Measurements from ENCODE around the gene EEFSEC. TPM values are rescaled to one million over a fixed set of nuclear protein-coding genes. Genes with fewer than 3 reads are reported as not detected.

EEFSEC gene
- total and polyA plus RNA-seq, 2 experiments from 2014 or later, result 10.1 to 16.2 TPM

DNA sequence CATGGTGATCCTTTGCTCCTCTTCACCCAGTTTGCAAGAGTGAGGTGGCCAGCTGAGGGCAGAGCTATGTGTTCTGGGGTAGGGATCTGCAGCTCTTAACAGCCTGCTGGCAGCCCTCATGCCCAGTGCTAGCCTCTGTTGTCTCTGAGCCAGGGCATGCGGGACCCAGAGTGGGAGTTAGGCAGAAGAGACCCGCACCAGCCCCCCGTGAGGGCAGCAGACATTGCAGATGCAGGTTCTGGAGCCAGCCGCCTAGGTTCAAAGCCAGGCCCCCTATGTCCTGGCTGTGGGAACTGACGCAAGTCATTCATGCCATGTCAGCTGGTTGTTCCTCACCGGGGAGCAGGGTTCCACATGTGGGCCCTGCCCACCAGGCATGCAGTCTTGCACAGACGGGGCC lies 238.7 kb downstream of the EEFSEC start (continued):
- TF ChIP-seq, protein P1, sequence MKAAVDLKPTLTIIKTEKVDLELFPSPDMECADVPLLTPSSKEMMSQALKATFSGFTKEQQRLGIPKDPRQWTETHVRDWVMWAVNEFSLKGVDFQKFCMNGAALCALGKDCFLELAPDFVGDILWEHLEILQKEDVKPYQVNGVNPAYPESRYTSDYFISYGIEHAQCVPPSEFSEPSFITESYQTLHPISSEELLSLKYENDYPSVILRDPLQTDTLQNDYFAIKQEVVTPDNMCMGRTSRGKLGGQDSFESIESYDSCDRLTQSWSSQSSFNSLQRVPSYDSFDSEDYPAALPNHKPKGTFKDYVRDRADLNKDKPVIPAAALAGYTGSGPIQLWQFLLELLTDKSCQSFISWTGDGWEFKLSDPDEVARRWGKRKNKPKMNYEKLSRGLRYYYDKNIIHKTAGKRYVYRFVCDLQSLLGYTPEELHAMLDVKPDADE (IDR thresholded peaks at IDR 0.05), result no peak

DNA sequence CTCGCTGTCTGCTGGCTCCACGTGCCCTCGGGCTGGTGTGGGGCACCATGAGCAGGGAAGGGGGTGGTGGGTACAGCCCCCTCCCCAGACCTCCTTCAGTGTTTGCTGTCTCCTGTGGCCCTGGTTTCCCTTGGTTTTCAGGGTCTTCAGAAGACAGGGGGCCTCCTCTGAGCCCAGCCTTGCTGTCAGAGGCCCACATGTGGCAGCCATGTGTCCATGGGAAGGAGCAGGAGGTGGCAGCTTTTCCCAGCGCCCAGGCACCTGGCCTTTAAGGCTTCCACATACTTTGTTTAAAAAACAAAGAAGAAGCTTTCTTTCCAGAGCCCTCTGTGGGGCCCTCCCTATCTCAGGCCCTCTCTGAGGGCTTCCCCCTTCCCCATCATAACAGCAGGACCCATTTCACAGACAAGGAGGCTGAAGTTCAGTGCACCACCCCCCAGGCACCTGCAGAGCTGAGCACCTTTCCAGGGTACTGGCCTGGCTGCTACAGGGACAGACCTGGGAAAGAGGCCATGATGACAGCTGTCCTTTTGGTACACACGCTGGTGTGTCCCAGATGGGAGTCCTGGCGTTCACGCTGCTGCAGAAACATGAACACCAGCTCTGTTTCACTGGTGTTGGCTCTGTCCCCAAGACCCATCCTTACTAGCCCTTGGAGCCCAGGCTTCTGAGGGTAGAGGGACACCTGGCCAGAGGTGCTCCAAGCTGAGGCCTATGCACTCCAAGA lies 239.7 kb downstream of the EEFSEC start:
- no peaks in the 10 kb centered on the region; the same call in 2 of the 3 replicates for H3K9me3 Mint-ChIP-seq
- H3K4me1 ChIP-seq (ENCODE audit: insufficient read depth), result no peaks in the 10 kb centered on the region
- no peak for ATAC-seq
- H3K4me3 Mint-ChIP-seq, result no peak overlapping the region
- no peak overlapping the region for H3K4me2 ChIP-seq
- H3K4me1 Mint-ChIP-seq, result peaks cover 7% of the 10 kb centered on the region; the same call in 2 of the 3 replicates
- no peaks in the 10 kb centered on the region for H4K20me1 ChIP-seq (replicated peaks; ENCODE audit: insufficient read depth)
- no peak overlapping the region for H3K27ac ChIP-seq (ENCODE audit: low read depth)
- no peak overlapping the region for H3K4me3 ChIP-seq
- no peak overlapping the region for H3K27ac Mint-ChIP-seq
- H3K27me3 ChIP-seq (ENCODE audit: insufficient read depth), result no peaks in the 10 kb centered on the region
- H3K36me3 ChIP-seq (ENCODE audit: insufficient read depth), result no peaks in the 10 kb centered on the region
- H3F3A ChIP-seq (replicated peaks; ENCODE audit: low read depth), result no peaks in the 10 kb centered on the region
- no peaks in the 10 kb centered on the region for H3K79me2 ChIP-seq (replicated peaks; ENCODE audit: insufficient read depth)
- no peak for DNase-seq (ENCODE audit: low spot score)
- no peak overlapping the region for H2AFZ ChIP-seq
- peaks cover 3% of the 10 kb centered on the region for H3K27me3 Mint-ChIP-seq (ENCODE audit: insufficient read depth, low read depth, poor library complexity)
- no peaks in the 10 kb centered on the region for H3K9me2 ChIP-seq (ENCODE audit: insufficient read depth)
- no peaks in the 10 kb centered on the region for H3K36me3 Mint-ChIP-seq (ENCODE audit: low read depth)
- TF ChIP-seq, protein P2, sequence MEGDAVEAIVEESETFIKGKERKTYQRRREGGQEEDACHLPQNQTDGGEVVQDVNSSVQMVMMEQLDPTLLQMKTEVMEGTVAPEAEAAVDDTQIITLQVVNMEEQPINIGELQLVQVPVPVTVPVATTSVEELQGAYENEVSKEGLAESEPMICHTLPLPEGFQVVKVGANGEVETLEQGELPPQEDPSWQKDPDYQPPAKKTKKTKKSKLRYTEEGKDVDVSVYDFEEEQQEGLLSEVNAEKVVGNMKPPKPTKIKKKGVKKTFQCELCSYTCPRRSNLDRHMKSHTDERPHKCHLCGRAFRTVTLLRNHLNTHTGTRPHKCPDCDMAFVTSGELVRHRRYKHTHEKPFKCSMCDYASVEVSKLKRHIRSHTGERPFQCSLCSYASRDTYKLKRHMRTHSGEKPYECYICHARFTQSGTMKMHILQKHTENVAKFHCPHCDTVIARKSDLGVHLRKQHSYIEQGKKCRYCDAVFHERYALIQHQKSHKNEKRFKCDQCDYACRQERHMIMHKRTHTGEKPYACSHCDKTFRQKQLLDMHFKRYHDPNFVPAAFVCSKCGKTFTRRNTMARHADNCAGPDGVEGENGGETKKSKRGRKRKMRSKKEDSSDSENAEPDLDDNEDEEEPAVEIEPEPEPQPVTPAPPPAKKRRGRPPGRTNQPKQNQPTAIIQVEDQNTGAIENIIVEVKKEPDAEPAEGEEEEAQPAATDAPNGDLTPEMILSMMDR (conservative IDR thresholded peaks at IDR 0.05; ENCODE audit: low read depth in 2 of 2), result no peak
- TF ChIP-seq, protein P3, sequence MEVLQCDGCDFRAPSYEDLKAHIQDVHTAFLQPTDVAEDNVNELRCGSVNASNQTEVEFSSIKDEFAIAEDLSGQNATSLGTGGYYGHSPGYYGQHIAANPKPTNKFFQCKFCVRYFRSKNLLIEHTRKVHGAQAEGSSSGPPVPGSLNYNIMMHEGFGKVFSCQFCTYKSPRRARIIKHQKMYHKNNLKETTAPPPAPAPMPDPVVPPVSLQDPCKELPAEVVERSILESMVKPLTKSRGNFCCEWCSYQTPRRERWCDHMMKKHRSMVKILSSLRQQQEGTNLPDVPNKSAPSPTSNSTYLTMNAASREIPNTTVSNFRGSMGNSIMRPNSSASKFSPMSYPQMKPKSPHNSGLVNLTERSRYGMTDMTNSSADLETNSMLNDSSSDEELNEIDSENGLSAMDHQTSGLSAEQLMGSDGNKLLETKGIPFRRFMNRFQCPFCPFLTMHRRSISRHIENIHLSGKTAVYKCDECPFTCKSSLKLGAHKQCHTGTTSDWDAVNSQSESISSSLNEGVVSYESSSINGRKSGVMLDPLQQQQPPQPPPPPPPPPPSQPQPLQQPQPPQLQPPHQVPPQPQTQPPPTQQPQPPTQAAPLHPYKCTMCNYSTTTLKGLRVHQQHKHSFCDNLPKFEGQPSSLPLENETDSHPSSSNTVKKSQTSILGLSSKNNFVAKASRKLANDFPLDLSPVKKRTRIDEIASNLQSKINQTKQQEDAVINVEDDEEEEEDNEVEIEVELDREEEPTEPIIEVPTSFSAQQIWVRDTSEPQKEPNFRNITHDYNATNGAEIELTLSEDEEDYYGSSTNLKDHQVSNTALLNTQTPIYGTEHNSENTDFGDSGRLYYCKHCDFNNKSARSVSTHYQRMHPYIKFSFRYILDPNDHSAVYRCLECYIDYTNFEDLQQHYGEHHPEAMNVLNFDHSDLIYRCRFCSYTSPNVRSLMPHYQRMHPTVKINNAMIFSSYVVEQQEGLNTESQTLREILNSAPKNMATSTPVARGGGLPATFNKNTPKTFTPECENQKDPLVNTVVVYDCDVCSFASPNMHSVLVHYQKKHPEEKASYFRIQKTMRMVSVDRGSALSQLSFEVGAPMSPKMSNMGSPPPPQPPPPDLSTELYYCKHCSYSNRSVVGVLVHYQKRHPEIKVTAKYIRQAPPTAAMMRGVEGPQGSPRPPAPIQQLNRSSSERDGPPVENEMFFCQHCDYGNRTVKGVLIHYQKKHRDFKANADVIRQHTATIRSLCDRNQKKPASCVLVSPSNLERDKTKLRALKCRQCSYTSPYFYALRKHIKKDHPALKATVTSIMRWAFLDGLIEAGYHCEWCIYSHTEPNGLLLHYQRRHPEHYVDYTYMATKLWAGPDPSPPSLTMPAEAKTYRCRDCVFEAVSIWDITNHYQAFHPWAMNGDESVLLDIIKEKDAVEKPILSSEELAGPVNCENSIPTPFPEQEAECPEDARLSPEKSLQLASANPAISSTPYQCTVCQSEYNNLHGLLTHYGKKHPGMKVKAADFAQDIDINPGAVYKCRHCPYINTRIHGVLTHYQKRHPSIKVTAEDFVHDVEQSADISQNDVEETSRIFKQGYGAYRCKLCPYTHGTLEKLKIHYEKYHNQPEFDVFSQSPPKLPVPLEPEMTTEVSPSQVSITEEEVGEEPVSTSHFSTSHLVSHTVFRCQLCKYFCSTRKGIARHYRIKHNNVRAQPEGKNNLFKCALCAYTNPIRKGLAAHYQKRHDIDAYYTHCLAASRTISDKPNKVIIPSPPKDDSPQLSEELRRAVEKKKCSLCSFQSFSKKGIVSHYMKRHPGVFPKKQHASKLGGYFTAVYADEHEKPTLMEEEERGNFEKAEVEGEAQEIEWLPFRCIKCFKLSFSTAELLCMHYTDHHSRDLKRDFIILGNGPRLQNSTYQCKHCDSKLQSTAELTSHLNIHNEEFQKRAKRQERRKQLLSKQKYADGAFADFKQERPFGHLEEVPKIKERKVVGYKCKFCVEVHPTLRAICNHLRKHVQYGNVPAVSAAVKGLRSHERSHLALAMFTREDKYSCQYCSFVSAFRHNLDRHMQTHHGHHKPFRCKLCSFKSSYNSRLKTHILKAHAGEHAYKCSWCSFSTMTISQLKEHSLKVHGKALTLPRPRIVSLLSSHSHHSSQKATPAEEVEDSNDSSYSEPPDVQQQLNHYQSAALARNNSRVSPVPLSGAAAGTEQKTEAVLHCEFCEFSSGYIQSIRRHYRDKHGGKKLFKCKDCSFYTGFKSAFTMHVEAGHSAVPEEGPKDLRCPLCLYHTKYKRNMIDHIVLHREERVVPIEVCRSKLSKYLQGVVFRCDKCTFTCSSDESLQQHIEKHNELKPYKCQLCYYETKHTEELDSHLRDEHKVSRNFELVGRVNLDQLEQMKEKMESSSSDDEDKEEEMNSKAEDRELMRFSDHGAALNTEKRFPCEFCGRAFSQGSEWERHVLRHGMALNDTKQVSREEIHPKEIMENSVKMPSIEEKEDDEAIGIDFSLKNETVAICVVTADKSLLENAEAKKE (CRISPR knock-in tag; IDR thresholded peaks at IDR 0.05), result no peak
- TF ChIP-seq EZH2 (IDR thresholded peaks at IDR 0.05; ENCODE audit: low read depth, unreplicated experiment), result no peak
- TF ChIP-seq JUNB (IDR thresholded peaks at IDR 0.05; ENCODE audit: unreplicated experiment), result no peak
- no peak for TF ChIP-seq CREB1 (CRISPR knock-in tag; IDR thresholded peaks at IDR 0.05; ENCODE audit: low read depth)
- no peak for TF ChIP-seq STAT1 (IDR thresholded peaks at IDR 0.05; ENCODE audit: unreplicated experiment)
- no peak for TF ChIP-seq ZNF114 (CRISPR knock-in tag; IDR thresholded peaks at IDR 0.05)
- TF ChIP-seq ZNF331 (CRISPR knock-in tag; IDR thresholded peaks at IDR 0.05; ENCODE audit: low read depth), result no peak
- no peak for TF ChIP-seq EZH2phosphoT487 (IDR thresholded peaks at IDR 0.05; ENCODE audit: unreplicated experiment)
- TF ChIP-seq, protein P4, sequence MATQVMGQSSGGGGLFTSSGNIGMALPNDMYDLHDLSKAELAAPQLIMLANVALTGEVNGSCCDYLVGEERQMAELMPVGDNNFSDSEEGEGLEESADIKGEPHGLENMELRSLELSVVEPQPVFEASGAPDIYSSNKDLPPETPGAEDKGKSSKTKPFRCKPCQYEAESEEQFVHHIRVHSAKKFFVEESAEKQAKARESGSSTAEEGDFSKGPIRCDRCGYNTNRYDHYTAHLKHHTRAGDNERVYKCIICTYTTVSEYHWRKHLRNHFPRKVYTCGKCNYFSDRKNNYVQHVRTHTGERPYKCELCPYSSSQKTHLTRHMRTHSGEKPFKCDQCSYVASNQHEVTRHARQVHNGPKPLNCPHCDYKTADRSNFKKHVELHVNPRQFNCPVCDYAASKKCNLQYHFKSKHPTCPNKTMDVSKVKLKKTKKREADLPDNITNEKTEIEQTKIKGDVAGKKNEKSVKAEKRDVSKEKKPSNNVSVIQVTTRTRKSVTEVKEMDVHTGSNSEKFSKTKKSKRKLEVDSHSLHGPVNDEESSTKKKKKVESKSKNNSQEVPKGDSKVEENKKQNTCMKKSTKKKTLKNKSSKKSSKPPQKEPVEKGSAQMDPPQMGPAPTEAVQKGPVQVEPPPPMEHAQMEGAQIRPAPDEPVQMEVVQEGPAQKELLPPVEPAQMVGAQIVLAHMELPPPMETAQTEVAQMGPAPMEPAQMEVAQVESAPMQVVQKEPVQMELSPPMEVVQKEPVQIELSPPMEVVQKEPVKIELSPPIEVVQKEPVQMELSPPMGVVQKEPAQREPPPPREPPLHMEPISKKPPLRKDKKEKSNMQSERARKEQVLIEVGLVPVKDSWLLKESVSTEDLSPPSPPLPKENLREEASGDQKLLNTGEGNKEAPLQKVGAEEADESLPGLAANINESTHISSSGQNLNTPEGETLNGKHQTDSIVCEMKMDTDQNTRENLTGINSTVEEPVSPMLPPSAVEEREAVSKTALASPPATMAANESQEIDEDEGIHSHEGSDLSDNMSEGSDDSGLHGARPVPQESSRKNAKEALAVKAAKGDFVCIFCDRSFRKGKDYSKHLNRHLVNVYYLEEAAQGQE (IDR thresholded peaks at IDR 0.05; ENCODE audit: unreplicated experiment), result no peak
- no peak for TF ChIP-seq NANOG (IDR thresholded peaks at IDR 0.05; ENCODE audit: borderline replicate concordance)
- no peak for TF ChIP-seq POLR2AphosphoS5 (IDR thresholded peaks at IDR 0.05; ENCODE audit: low read depth)
